ENCODE results near the gene PTHLH. TPM values are rescaled to one million over a fixed set of nuclear protein-coding genes. Genes with fewer than 3 reads are reported as not detected.

The PTHLH gene
- total RNA-seq, 4 donors from 2014 or later: 1.6 to 3.0 (median 2.1) TPM; not detected in 1

- Histone ChIP-seq H3K27ac (no peak overlapping the region), H3K9me3 (no peaks in the 10 kb centered on the region), H3K36me3 (no peaks in the 10 kb centered on the region), H3K4me3 (replicated peaks in 1 of 3) (no peak overlapping the region), H3K4me1 (no peaks in the 10 kb centered on the region), H3K27me3 (no peaks in the 10 kb centered on the region)
- intact Hi-C loops (cut with DNase I): no loop called here
- DNase-seq: no peak
- TF ChIP-seq, protein P1, sequence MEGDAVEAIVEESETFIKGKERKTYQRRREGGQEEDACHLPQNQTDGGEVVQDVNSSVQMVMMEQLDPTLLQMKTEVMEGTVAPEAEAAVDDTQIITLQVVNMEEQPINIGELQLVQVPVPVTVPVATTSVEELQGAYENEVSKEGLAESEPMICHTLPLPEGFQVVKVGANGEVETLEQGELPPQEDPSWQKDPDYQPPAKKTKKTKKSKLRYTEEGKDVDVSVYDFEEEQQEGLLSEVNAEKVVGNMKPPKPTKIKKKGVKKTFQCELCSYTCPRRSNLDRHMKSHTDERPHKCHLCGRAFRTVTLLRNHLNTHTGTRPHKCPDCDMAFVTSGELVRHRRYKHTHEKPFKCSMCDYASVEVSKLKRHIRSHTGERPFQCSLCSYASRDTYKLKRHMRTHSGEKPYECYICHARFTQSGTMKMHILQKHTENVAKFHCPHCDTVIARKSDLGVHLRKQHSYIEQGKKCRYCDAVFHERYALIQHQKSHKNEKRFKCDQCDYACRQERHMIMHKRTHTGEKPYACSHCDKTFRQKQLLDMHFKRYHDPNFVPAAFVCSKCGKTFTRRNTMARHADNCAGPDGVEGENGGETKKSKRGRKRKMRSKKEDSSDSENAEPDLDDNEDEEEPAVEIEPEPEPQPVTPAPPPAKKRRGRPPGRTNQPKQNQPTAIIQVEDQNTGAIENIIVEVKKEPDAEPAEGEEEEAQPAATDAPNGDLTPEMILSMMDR (IDR thresholded peaks at IDR 0.05): no peak
- TF ChIP-seq POLR2A (IDR thresholded peaks at IDR 0.05): no peak
- 71 to 81% methylated on average over 2 of the region's 2 CpGs for WGBS, 2 donors
Observed at GRCh38 chr12:27924350-27925135, 48.0 kb downstream of the PTHLH start.

GRCh38 chr12:27922531-27923139, 49.9 kb downstream of the PTHLH start:
- H3K9me3 ChIP-seq: no peaks in the 10 kb centered on the region
- WGBS, 2 donors: 70 to 77% methylated on average over 1 of the region's 1 CpG
- H3K4me3 ChIP-seq (replicated peaks in 1 of 3): no peak overlapping the region
- no peak for TF ChIP-seq POLR2A (IDR thresholded peaks at IDR 0.05)
- TF ChIP-seq, protein P1 (IDR thresholded peaks at IDR 0.05): no peak
- H3K27me3 ChIP-seq: no peaks in the 10 kb centered on the region
- no peaks in the 10 kb centered on the region for H3K4me1 ChIP-seq
- intact Hi-C loops (cut with DNase I): no loop called here
- H3K27ac ChIP-seq: no peak overlapping the region
- H3K36me3 ChIP-seq: no peaks in the 10 kb centered on the region
- DNase-seq: no peak

GRCh38 chr12:27919671-27920235, 52.8 kb downstream of the PTHLH start:
- no peak for TF ChIP-seq POLR2A (IDR thresholded peaks at IDR 0.05)
- TF ChIP-seq, protein P1 (IDR thresholded peaks at IDR 0.05): no peak
- no peaks in the 10 kb centered on the region for H3K4me1 ChIP-seq
- 62 to 73% methylated on average over 7 of the region's 7 CpGs for WGBS, 2 donors
- H3K36me3 ChIP-seq: no peaks in the 10 kb centered on the region
- H3K9me3 ChIP-seq: no peaks in the 10 kb centered on the region
- no peak overlapping the region for H3K4me3 ChIP-seq (replicated peaks in 1 of 3)
- no peak for DNase-seq
- H3K27ac ChIP-seq: no peak overlapping the region
- H3K27me3 ChIP-seq: no peaks in the 10 kb centered on the region
- intact Hi-C loops (cut with DNase I): no loop called here

GRCh38 chr12:27915536-27915935, 57.0 kb downstream of the PTHLH start:
- WGBS, 2 donors: 89 to 92% methylated on average over 1 of the region's 1 CpG
- H3K36me3 ChIP-seq: no peaks in the 10 kb centered on the region
- no peaks in the 10 kb centered on the region for H3K9me3 ChIP-seq
- no peak for TF ChIP-seq POLR2A (IDR thresholded peaks at IDR 0.05)
- TF ChIP-seq, protein P1 (IDR thresholded peaks at IDR 0.05): no peak
- no peaks in the 10 kb centered on the region for H3K27me3 ChIP-seq
- H3K4me3 ChIP-seq (replicated peaks in 1 of 3): no peak overlapping the region
- no peak for DNase-seq
- no peaks in the 10 kb centered on the region for H3K4me1 ChIP-seq
- no peak overlapping the region for H3K27ac ChIP-seq
- intact Hi-C loops (cut with DNase I): no loop called here

- Histone ChIP-seq H3K4me1 (no peaks in the 10 kb centered on the region), H3K36me3 (no peaks in the 10 kb centered on the region), H3K9me3 (no peaks in the 10 kb centered on the region), H3K27ac (no peak overlapping the region), H3K4me3 (replicated peaks in 1 of 3) (no peak overlapping the region), H3K27me3 (no peaks in the 10 kb centered on the region)
- TF ChIP-seq, protein P1 (IDR thresholded peaks at IDR 0.05): no peak
- no peak for TF ChIP-seq POLR2A (IDR thresholded peaks at IDR 0.05)
- DNase-seq: no peak
- intact Hi-C loops (cut with DNase I): no loop called here
- 30 to 56% methylated on average over 3 of the region's 3 CpGs for WGBS, 2 donors
Observed at GRCh38 chr12:27915021-27915420, 57.5 kb downstream of the PTHLH start.

Measured in thyroid gland (tissue), 4 donors.